Progenitor cell of endocrine pancreas (in vitro differentiated cells): ENCODE results near the gene LAIR2. TPM values are rescaled to one million over a fixed set of nuclear protein-coding genes. Genes with fewer than 3 reads are reported as not detected.

Experiments used
- DNase-seq: peaks from one replicate; pipeline ENCODE4 v3.0.0; 2021; ENCODE audit warnings: low spot score; ENCODE audit not compliant: unreplicated experiment
- H3K27ac Mint-ChIP-seq: 2 replicates; pipeline ENCODE4 v1.8.0; 2021; ENCODE audit warnings: mild to moderate bottlenecking, moderate library complexity, mixed read lengths
- H3K27me3 Mint-ChIP-seq: 2 replicates; pipeline ENCODE4 v1.8.0; 2021; ENCODE audit warnings: mixed read lengths
- H3K36me3 Mint-ChIP-seq: 2 replicates; pipeline ENCODE4 v1.8.0; 2022; ENCODE audit warnings: mixed read lengths; ENCODE audit not compliant: insufficient read depth
- H3K4me1 Mint-ChIP-seq: 2 replicates; pipeline ENCODE4 v1.8.0; 2021; ENCODE audit warnings: low read depth, mixed read lengths
- H3K4me3 Mint-ChIP-seq: 2 replicates; pipeline ENCODE4 v1.8.0; 2021; ENCODE audit warnings: low read depth, mild to moderate bottlenecking, moderate library complexity, mixed read lengths
- H3K9me3 Mint-ChIP-seq: 2 replicates; pipeline ENCODE4 v1.8.0; 2021; ENCODE audit warnings: low read depth, mixed read lengths
- total RNA-seq: library from RNA; stranded (reverse); gene quantifications from 2 replicates; pipeline ENCODE4 v1.2.1, GENCODE V29; 2021
- TF ChIP-seq, protein P1 (sequence below): fragments of 200-600 bp; sonication (generic); IDR thresholded peaks from one replicate; pipeline ENCODE4 v1.5.0; 2021; ENCODE audit warnings: antibody characterized with exemption, mild to moderate bottlenecking; ENCODE audit not compliant: unreplicated experiment

Gene LAIR2
- total RNA-seq, 1 donor from 2014 or later: not detected

DNA sequence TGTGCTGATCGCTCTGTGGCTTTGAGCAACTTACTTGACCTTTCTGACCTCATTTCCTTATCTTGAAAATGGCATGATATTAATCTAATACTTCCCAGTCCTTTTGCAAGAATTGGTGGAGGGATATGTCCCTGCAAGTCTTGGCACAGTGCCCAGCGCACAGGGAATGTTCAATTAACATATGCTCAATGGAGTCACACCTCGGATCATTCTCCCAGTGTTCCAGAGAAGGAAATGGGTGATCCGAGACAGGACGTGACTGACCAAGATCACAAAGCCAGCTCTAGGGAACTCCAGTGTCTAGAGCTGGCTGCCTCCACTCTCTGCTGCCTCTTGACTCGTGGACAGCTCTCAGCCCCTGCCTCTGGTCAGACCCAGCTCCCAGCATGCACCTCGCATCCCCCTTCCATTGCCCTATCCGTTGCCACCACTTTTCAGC lies 33.1 kb upstream of the LAIR2 start:
- Mint-ChIP-seq H3K36me3 (no peaks in the 10 kb centered on the region), H3K27ac (no peak overlapping the region), H3K4me1 (peaks cover 4% of the 10 kb centered on the region), H3K9me3 (no peaks in the 10 kb centered on the region), H3K27me3 (peaks cover 56% of the 10 kb centered on the region), H3K4me3 (no peak overlapping the region)
- TF ChIP-seq, protein P1, sequence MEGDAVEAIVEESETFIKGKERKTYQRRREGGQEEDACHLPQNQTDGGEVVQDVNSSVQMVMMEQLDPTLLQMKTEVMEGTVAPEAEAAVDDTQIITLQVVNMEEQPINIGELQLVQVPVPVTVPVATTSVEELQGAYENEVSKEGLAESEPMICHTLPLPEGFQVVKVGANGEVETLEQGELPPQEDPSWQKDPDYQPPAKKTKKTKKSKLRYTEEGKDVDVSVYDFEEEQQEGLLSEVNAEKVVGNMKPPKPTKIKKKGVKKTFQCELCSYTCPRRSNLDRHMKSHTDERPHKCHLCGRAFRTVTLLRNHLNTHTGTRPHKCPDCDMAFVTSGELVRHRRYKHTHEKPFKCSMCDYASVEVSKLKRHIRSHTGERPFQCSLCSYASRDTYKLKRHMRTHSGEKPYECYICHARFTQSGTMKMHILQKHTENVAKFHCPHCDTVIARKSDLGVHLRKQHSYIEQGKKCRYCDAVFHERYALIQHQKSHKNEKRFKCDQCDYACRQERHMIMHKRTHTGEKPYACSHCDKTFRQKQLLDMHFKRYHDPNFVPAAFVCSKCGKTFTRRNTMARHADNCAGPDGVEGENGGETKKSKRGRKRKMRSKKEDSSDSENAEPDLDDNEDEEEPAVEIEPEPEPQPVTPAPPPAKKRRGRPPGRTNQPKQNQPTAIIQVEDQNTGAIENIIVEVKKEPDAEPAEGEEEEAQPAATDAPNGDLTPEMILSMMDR: no peak
- DNase-seq: no peak

DNA sequence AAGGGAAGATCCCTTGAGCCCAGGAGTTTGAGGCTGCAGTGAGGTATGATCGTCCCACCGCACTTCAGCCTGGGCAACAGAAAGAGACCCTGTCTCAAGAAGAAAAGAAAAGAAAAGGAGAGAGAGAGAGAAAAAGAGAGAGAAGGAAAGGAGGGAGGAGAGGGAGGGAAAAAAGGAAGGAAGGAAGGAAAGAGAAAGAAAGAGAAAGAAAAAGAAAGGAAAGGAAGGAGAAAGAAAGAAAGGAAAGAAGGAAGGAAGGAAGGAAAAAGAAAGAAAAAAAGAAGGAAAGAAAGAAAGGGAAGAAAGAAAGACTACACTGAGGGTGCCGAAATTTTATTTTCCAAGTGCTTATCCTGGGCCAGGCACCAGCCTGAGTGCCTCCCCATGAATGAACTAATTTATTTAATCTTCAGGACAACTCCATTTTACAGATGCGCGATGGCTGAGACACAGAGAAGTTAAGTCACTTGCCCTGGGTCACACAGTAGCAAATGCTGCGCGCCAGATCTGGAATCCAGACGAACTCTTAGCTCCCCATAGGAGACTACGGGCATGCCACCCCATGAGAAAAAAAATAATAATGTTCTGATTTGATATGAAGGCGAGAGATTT lies 32.2 kb upstream of the LAIR2 start:
- H3K27me3 Mint-ChIP-seq: peaks cover 61% of the 10 kb centered on the region
- TF ChIP-seq, protein P1: no peak
- DNase-seq: no peak
- no peaks in the 10 kb centered on the region for H3K9me3 Mint-ChIP-seq
- H3K4me1 Mint-ChIP-seq: peaks cover 4% of the 10 kb centered on the region
- H3K27ac Mint-ChIP-seq: peak overlapping the region; percentile 76
- no peaks in the 10 kb centered on the region for H3K36me3 Mint-ChIP-seq
- H3K4me3 Mint-ChIP-seq: peak overlapping the region; percentile 19

DNA sequence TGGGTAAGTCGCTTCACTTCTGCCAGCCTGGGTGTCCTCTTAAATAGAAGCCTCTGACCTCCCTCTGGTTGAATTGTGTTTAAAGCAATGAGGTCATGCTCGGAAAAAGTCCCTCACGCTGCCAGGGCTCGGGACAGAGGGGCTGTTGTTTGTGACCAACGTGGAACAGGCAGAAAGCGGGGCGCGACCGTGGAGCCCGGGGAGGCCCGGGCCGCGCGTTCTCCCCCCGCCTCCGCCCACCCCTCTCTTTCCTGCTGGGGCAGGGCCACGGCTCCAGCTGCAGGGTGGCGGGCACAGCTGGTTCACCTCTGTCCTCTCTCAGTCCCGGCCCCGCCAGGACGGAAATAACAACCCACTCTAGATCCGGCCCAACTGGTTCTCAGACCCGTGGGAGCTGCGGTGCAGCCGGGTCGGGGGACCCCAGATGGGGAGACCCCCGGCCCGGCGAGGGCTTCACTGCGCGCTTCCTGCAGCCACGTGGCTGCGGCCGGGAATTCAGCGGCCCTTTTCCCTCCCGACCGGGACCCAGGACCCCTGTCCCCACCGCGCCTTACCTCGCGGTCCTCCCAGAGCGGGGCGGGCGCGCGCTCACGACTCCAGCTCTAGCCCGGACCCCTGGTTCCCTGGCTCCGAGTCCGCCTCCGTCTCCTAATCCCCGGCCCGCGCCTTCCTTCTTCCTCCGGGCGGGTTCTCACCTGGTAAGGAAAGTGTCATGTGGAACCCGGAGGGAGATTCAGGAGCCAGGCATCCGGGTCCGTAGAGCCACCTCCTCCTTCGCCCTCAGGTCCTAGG lies 31.4 kb upstream of the LAIR2 start:
- TF ChIP-seq, protein P1: no peak
- DNase-seq: no peak
- Mint-ChIP-seq H3K27ac (no peak overlapping the region), H3K27me3 (peaks cover 55% of the 10 kb centered on the region), H3K4me3 (no peak overlapping the region), H3K9me3 (no peaks in the 10 kb centered on the region), H3K36me3 (no peaks in the 10 kb centered on the region), H3K4me1 (peaks cover 4% of the 10 kb centered on the region)

DNA sequence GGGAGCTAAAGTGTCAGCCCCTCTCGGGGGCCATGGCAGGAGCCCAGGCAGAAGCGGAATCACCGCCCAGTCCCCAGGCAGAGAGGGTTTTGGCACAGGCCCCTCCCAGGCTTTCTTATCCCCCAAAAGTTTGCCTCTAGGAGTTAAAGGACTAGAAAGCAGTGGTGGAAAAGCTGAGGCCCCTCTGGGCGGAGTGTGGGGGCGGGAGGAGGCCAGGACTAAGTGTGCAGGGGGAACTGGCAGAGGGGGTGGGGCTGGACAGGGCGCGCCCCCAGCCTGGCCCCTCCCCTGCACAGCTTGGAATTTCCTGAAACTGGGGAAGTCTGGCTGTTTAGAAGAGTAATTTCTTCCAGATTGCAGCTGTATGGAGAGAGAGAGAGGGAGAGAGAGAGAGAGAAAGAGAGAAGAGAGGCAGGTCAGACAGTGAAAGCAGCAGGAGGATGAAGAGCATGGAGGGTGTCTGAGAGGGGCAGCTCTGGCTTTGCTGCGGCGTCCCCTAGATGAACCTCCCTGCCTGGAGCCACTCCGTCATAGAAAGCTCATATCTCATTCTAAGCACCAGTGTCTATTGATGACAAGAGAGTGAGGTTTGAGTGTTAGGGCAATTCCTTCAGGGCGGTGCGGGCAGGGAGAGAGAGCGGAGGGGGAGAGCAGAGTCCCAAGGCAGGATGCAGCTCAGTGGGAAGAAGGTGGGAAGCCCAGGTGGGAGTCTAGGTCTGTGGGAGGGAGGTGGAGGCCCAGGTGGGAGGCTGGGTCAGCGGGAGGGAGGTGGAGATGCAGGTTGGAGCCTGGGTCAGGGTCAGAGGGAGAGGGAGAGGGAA lies 29.4 kb upstream of the LAIR2 start, which contains the start of gene CDC42EP5:
TSS of gene CDC42EP5 (minus strand) at position 226 of the 821 bp plus-strand sequence. CDS start 7,749 bp downstream, outside the sequence.
- H3K36me3 Mint-ChIP-seq: no peaks in the 10 kb centered on the region
- no peaks in the 10 kb centered on the region for H3K9me3 Mint-ChIP-seq
- H3K27ac Mint-ChIP-seq: no peak within 1 kb of the TSS
- no peak for DNase-seq
- H3K4me3 Mint-ChIP-seq: peak within 1 kb of the TSS; percentile 32
- peaks cover 55% of the 10 kb centered on the region for H3K27me3 Mint-ChIP-seq
- TF ChIP-seq, protein P1: no peak
- peaks cover 4% of the 10 kb centered on the region for H3K4me1 Mint-ChIP-seq

DNA sequence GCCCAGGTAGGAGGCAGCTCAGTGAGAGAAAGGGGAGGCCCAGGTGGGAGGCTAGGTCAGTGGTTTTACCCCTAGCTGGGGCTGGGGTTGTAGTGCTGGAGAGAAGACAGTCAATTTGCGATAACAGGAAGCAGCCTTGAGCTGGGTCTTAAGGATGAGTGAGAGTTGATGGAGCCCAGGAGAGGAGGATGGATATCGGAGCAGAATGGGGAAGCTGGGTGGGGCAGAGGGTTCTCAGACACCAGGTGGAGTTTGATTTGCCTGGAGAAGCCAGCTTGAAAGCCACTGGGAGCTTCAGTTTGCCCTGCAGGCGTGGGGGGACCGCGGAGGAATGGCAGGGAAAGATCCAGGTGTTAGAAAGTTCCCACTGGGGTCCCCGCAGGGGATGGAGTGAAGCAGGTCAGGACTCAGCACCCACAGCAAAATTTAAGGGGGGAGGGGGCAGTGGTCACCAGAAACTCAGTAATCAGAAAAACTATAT lies 28.7 kb upstream of the LAIR2 start:
- Mint-ChIP-seq H3K4me1 (peaks cover 4% of the 10 kb centered on the region), H3K36me3 (no peaks in the 10 kb centered on the region), H3K27ac (no peak overlapping the region), H3K9me3 (no peaks in the 10 kb centered on the region), H3K27me3 (peaks cover 53% of the 10 kb centered on the region), H3K4me3 (no peak overlapping the region)
- no peak for DNase-seq
- TF ChIP-seq, protein P1: no peak
